Astrocyte of the spinal cord (primary cell): Measurements from ENCODE around the gene KLK13.

Experiments
- DNase-seq: peaks from one replicate; pipeline ENCODE4 v3.0.0; 2011; ENCODE audit warnings: low read depth, low spot score
- H3K4me3 ChIP-seq: 2 replicates; pipeline ENCODE4 v1.5.1; 2011; ENCODE audit warnings: low read depth, mild to moderate bottlenecking, low read length, moderate library complexity
- in situ Hi-C: cut with HindIII; loops from 2 replicates; pipeline ENCODE4 v1.10.0; 2017; ENCODE audit warnings: low sequenced_read_pairs
- TF ChIP-seq, protein P1 (sequence below): IDR thresholded peaks from 2 replicates; pipeline ENCODE4 v1.5.1; 2012; ENCODE audit warnings: low read depth, mild to moderate bottlenecking, low read length, inconsistent platforms

Gene KLK13

DNA sequence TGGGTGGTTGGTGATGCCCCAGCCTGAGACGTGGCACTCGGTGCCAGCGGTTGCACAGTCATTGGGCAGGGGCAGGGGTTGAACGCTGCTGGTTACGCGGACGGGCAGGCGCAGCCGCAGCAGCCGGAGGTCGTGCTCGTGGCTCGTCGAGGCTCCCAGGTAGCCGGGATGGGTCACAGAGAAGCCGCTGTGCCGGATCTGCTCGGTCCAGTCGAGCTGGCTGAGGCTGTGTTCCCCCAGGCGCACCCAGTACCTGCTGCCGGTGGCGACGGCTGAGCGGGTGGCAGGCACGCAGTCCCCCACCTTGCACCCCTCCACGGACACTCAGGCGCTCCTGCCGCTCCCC is 33.0 kb downstream of the KLK13 start:
- DNase-seq, result no peak
- in situ Hi-C loops, result no loop called here
- TF ChIP-seq, protein P1, sequence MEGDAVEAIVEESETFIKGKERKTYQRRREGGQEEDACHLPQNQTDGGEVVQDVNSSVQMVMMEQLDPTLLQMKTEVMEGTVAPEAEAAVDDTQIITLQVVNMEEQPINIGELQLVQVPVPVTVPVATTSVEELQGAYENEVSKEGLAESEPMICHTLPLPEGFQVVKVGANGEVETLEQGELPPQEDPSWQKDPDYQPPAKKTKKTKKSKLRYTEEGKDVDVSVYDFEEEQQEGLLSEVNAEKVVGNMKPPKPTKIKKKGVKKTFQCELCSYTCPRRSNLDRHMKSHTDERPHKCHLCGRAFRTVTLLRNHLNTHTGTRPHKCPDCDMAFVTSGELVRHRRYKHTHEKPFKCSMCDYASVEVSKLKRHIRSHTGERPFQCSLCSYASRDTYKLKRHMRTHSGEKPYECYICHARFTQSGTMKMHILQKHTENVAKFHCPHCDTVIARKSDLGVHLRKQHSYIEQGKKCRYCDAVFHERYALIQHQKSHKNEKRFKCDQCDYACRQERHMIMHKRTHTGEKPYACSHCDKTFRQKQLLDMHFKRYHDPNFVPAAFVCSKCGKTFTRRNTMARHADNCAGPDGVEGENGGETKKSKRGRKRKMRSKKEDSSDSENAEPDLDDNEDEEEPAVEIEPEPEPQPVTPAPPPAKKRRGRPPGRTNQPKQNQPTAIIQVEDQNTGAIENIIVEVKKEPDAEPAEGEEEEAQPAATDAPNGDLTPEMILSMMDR, result no peak
- no peak overlapping the region for H3K4me3 ChIP-seq

DNA sequence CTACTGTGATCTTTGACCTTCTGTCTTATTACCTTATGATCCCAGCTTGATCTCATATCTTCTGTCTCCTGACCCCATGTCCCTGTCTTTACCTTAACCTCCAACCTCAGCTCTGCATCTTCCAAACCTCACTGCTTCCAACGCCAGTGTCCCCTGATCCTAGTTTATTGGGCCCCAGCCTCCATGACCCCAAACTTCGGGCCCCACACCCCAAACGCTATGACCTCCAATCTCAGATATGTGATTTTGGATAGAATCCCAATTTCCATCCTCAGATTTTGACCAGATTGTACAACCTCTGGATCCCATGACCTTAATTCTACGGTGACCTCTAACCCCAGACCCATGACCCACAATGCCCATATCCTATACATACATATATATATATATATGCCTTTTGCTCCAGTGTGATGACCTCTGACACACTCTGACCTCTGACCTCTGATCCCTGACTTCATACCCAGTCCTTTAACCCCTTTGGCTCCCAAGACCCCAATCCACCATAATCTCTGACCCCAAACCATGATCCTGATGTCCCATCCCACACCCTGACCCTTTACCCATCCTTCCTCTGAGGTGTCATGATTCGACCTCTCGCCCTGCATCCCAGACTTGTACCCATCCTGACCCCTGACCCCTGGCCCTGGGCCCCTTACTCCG is 33.5 kb downstream of the KLK13 start:
- in situ Hi-C loops, result no loop called here
- no peak overlapping the region for H3K4me3 ChIP-seq
- TF ChIP-seq, protein P1, result no peak
- no peak for DNase-seq

DNA sequence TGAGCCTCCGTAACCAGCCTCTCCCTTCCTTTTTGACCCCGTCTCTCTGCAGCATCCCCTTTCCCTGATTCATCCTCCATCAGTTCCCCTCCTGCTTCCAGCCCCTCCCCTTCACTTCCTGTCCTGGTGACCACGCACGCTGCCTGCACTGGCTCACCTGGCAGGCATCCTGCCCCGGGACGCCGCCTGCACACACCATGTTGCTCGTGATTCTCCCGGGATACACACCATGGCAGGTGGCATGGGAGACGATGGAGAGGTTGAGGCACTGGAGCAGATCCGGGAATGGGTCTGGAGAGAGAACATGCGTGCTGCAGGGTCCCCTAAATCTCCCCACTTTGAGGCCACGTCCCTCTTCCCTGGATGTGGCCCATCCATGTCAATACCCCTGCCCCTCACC is 34.3 kb downstream of the KLK13 start:
- in situ Hi-C loops, result no loop called here
- no peak overlapping the region for H3K4me3 ChIP-seq
- TF ChIP-seq, protein P1, result no peak
- no peak for DNase-seq

DNA sequence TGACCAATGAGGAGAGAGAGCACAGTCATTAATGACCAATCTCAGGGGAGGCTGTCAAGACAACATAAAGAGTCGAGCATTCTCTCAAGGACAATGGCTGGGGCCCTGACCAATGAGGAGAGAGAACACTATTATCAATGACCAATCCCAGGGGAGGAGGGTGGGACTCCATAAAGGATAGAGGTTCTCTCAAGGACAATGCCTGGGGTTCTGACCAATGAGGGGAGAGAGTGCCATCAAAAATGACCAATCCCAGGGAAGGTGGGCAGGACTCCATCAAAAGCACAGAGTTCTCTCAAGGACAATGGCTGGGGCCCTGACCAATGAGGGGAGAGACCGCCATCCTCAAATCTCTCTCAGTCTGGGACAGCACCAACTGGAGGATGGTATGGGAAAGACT is 35.2 kb downstream of the KLK13 start:
- no peak for DNase-seq
- in situ Hi-C loops, result no loop called here
- TF ChIP-seq, protein P1, result no peak
- H3K4me3 ChIP-seq, result no peak overlapping the region

DNA sequence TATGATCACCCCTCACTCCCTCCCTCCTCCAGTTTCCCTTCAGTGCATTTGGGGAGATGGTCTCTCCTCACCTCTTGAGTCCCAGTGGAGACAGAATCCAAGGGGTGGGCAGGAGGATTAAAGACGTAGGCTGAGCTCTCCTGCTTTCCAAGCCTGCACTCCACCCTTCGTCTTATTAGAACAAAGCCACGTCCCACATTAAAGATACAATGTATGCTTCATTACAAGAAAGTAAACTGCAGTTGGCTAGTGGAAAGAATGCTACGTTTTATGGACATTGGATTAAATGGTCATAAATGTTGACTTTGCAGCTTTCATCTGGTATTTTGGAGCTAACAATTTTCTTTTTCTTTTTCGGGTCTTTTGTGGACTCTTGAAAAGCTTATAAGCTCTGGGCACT is 37.0 kb downstream of the KLK13 start:
- no peak overlapping the region for H3K4me3 ChIP-seq
- TF ChIP-seq, protein P1, result no peak
- DNase-seq, result no peak
- in situ Hi-C loops, result no loop called here

DNA sequence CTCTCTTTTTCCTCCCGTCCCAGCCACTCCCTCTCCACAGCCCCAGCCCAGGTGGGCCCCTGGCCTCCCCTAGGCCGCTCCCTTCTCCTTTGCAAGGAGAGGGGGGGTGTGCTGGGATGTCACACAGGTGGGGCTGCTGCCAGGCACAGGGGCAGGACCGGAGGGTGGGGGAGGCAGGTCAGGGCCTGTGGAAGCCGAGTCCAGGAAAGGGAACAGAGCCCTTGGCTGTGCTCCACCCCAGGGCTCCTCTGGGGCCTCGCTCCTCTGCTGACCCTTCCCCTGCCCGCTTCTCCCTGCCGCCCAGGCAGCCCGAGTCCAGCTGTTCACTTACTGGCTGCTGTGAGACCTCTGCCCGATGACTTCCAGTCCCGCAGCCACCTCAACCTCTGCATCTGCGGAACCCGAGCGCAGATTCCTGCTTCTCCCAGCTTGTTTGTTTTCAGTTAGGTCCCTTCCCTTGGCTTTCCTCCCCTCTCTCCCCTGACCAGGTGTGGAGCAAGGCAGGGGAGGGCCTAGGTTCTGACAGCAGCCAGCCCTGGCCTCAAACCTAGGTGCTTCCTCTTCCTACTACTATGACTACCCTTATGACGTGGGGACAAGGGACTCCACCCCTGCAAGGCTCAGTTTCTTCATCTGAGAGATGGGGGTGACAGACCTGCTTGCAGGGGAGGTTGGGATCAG is 37.6 kb downstream of the KLK13 start:
- H3K4me3 ChIP-seq, result no peak overlapping the region
- in situ Hi-C loops, result no loop called here
- DNase-seq, result no peak
- TF ChIP-seq, protein P1, result no peak
